GM11168 (cell line): ENCODE data around the gene PGLYRP2.

ENCODE experiments used
- in situ Hi-C: fragments of 300-500 bp; cut with MboI; formaldehyde crosslinking; loops from one replicate; pipeline ENCODE4 v1.12.0; 2022; ENCODE audit warnings: low sequenced_read_pairs; ENCODE audit not compliant: unreplicated experiment

The PGLYRP2 gene

GRCh38 chr19:15442142-15442920, 37.0 kb downstream of the PGLYRP2 start:
- in situ Hi-C loops: no loop called here

GRCh38 chr19:15441317-15441716, 38.0 kb downstream of the PGLYRP2 start:
- in situ Hi-C loops: no loop called here

GRCh38 chr19:15439821-15440641, 39.3 kb downstream of the PGLYRP2 start:
- in situ Hi-C loops: no loop called here

DNA sequence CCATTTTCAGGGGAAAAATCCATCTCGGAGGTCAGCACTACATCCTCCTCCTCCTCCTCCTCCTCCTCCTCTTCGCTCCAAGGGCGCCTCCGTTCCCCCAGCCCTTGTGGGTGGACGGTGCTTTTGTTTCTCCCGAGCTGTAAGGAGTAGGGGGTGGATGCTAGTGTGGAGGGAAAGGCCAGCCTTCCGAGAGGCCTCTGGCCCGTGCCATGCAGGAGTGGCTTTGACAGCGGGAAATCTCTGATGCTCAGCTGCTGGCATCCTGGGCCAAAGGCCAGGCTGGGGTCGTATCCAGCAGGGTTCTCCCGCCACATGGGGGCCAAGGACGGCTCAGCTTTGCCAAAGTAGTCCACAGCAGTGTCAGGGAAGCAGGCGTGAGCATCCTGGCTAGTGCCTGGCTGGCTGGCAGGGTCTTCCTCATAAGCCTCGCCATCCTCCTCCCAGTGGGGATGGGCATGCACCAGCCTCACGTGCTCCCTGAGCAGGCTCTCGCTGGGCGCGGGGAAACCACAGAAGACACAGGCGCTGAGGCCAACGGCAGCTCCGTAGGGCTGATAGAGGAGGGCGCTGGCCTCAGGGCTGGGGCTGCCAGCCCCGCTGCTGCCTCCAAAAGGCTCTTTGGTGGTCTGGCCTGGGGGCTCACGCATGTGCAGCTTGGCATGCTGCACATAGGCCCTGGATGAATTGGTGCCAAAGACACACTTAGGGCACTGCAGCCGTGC, 40.1 kb downstream of the PGLYRP2 start:
- in situ Hi-C loops: no loop called here

DNA sequence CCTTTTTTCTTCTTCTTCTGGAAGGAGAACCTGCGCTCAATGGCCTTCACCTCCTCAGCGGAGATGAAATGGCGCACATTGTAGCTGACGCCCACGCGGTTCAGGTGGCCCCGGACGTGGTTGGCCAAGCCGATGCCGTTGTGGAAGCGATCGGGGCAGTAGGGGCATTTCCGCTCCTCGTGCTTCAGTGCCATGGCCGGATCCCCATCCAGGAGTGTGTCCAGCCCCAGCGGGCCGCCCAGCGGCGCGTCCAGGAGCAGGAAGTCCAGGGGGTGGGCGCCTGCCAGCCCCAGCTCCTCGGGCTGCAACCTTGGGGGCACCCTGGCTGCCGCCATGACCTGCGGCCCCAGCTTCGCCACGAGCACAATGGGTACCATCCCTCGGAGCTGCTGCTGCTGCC, 40.7 kb downstream of the PGLYRP2 start:
- in situ Hi-C loops: no loop called here

DNA sequence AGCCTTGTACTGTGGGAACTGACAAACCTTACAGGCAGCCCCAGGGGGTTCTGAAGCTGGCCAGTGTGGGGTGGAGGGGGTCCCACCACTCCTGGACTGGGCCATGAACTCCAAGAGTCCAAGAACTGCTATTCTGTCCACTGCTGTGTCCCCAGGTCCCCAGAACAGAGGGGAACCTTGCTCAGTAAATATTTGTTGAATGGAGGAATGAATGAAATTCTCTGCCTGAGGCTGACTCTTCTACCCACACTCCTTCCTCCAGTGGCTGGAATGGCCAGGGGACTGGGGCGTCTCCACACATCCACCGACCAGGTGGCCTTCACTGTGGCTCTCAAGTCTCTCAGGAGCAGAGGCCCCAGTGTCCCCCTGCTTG, 41.2 kb downstream of the PGLYRP2 start:
- in situ Hi-C loops: no loop called here

DNA sequence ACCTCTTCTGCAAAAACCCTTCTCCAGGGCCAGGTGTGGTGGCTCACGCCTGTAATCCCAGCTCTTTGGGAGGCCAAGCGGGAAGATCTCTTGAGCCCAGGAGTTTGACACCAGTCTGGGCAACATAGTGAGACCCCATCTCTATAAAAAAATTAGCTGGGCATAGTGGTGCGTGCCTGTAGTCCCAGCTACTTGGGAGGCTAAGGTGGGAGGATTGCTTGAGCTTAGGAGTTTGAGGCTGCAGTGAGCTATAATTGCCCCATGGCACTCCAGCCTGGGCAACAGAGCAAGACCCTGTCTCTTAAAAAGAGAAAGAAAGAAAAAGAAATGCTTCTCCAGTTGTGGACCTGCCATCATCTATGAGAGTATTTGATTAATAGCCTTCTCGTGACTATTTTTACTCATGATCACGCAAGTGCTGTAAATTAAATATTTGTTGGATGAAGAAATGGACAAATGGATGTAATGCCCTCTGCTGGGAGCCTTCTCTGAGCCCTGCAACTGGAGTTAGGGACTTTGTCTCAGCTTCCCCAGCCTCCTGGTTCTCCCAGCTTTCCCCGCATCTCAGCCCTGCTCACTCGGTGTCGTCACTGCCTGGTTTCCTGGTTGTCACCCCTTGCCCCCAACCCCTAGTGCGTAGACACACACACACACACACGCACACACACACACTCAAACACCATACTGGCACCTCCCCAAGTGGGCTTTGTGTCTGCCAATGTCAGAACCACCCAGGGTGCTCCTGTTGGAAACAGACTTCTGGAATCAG, 41.8 kb downstream of the PGLYRP2 start:
- in situ Hi-C loops: no loop called here

- in situ Hi-C loops: no loop called here
Observed at GRCh38 chr19:15436826-15437110, 42.5 kb downstream of the PGLYRP2 start.

GRCh38 chr19:15436012-15436825, 43.1 kb downstream of the PGLYRP2 start:
- in situ Hi-C loops: no loop called here

DNA sequence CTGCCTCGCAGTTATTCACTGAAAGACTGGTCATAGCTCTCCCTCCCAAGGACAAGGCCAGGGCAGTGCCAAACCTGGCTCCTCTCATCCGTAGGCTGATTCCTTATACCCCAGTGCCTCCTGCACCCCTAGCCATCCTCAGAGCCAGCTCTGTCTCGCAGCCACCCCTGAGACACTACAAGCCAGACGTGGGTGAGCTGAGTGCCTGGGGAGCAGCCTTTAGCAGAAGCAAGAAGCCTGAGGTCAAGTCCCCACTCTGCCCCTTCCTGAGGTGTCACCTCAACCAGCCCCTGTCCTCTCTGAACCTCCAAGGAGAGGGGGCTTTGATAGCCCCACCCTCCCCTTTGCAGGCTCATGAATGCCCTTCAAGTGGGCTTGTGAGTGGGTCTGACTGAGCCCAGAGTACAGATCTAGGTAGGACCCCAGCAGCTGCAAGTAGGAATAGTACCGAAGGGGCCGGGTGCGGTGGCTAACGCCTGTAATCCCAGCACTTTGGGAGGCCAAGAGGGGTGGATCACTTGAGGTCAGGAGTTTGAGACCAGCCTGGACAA, 45.7 kb downstream of the PGLYRP2 start:
- in situ Hi-C loops: no loop called here

GRCh38 chr19:15432629-15433518, 46.4 kb downstream of the PGLYRP2 start:
- in situ Hi-C loops: no loop called here

- in situ Hi-C loops: no loop called here
Observed at GRCh38 chr19:15432018-15432494, 47.2 kb downstream of the PGLYRP2 start.

GRCh38 chr19:15431396-15432017, 47.8 kb downstream of the PGLYRP2 start:
- in situ Hi-C loops: no loop called here

GRCh38 chr19:15430526-15431120, 48.7 kb downstream of the PGLYRP2 start:
- in situ Hi-C loops: no loop called here

DNA sequence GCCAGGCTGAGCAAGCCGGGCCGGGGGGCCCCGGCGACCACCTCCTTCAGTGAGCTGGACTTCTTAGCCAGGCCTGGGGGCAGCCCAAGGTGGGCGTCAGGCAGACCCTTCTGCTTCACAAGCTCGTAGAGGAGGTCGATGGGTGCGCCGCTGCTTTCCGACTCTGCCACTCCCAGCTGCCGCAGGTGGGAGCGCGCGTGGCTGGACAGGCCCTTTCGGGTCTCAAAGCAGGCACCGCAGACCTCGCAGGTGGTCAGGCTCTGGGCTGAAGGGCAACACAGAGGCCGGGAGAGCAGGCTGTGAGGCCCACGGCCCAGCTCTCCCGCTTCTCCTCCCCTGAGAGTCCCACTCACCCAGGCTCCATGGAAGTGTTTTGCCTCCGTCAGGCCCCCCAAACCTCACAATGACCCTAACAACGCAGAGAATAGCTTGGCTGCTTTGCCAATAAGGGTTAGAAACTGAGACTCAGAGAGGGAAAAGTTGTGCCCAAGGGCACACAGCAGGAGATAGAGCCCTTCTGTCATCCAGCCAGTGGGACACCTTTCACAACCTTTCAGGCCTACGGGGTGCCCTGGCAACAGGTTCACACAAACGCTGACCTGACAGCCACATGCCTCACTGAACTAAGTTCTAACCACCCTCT, 49.4 kb downstream of the PGLYRP2 start:
- in situ Hi-C loops: no loop called here

GRCh38 chr19:15428956-15429824, 50.1 kb downstream of the PGLYRP2 start:
- in situ Hi-C loops: no loop called here
